MM.1S (cell line): ENCODE measurements around the gene PDE4B.

Source experiments
- EZH2 ChIP-seq: fragments of 300-600 bp; sonication (generic); optimal IDR thresholded peaks from 2 replicates; pipeline ENCODE3; 2017; ENCODE audit warnings: low read depth, mild to moderate bottlenecking, antibody characterized with exemption, low read length, mixed read lengths
- EZH2phosphoT487 ChIP-seq: fragments of 300-600 bp; sonication (generic); IDR thresholded peaks from 2 replicates; pipeline ENCODE4 v1.6.1; 2018; ENCODE audit warnings: antibody characterized with exemption, low read length
- TF ChIP-seq, protein P1 (sequence below): fragments of 300-600 bp; sonication (generic); IDR thresholded peaks from 2 replicates; pipeline ENCODE4 v1.5.1; 2016; ENCODE audit warnings: antibody characterized with exemption, low read length, mixed read lengths

- no peak for TF ChIP-seq EZH2
- TF ChIP-seq, protein P1, sequence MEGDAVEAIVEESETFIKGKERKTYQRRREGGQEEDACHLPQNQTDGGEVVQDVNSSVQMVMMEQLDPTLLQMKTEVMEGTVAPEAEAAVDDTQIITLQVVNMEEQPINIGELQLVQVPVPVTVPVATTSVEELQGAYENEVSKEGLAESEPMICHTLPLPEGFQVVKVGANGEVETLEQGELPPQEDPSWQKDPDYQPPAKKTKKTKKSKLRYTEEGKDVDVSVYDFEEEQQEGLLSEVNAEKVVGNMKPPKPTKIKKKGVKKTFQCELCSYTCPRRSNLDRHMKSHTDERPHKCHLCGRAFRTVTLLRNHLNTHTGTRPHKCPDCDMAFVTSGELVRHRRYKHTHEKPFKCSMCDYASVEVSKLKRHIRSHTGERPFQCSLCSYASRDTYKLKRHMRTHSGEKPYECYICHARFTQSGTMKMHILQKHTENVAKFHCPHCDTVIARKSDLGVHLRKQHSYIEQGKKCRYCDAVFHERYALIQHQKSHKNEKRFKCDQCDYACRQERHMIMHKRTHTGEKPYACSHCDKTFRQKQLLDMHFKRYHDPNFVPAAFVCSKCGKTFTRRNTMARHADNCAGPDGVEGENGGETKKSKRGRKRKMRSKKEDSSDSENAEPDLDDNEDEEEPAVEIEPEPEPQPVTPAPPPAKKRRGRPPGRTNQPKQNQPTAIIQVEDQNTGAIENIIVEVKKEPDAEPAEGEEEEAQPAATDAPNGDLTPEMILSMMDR, result no peak
- no peak for TF ChIP-seq EZH2phosphoT487
Observed at GRCh38 chr1:66175098-66175497, 382.4 kb downstream of the PDE4B start.
